ENCODE results near the gene MAP3K10. TPM values are rescaled to one million over a fixed set of nuclear protein-coding genes. Genes with fewer than 3 reads are reported as not detected.

MAP3K10 gene
- polyA plus RNA-seq, 1 of the 3 experiments (the other 2 are of a cell fraction): 10.7 TPM

- Histone ChIP-seq H3K36me3 (replicated peaks in 1 of 2; ENCODE audit: control insufficient read depth in 1 of 2, insufficient read depth in 2 of 2, low read length in 1 of 2) (peaks cover 0 to 38% of the 10 kb centered on the region in 2 experiments), H3K4me2 (no peak overlapping the region), H3K9ac (no peak overlapping the region), H3K27ac (ENCODE audit: low read depth in 2 of 2, low read length in 1 of 2) (no peak overlapping the region), H3K9me3 (no peaks in the 10 kb centered on the region), H3K27me3 (ENCODE audit: insufficient read depth) (no peaks in the 10 kb centered on the region), H3K4me3 (ENCODE audit: low read depth in 2 of 2, low read length in 1 of 2) (no peak overlapping the region), H3K9me2 (no peaks in the 10 kb centered on the region), H3F3A (replicated peaks; ENCODE audit: insufficient read depth) (no peaks in the 10 kb centered on the region), H4K20me1 (ENCODE audit: insufficient read depth) (peaks cover 5% of the 10 kb centered on the region; the same call in 1 of the 2 replicates), H3K79me2 (ENCODE audit: insufficient read depth) (peaks cover 11% of the 10 kb centered on the region; the same call in 1 of the 2 replicates), H2AFZ (ENCODE audit: low read depth) (no peak overlapping the region), H3K4me1 (ENCODE audit: control insufficient read depth in 1 of 2, insufficient read depth in 2 of 2, low read depth in 1 of 2, low read length in 1 of 2) (no peaks in the 10 kb centered on the region; a peak in 1 of 4 replicates)
- TF ChIP-seq CTCF (IDR thresholded peaks at IDR 0.05) (no peak), REST (IDR thresholded peaks at IDR 0.05; ENCODE audit: low read depth, low read length) (no peak), CHD2 (IDR thresholded peaks at IDR 0.05; ENCODE audit: low read length, partially characterized antibody) (no peak), EZH2phosphoT487 (IDR thresholded peaks at IDR 0.05; ENCODE audit: borderline replicate concordance, low read depth) (no peak), MEF2A (IDR thresholded peaks at IDR 0.05; ENCODE audit: borderline replicate concordance, low read depth) (no peak), TCF12 (IDR thresholded peaks at IDR 0.05) (no peak), MXI1 (IDR thresholded peaks at IDR 0.05; ENCODE audit: low read depth, low read length) (no peak), FOXJ3 (CRISPR knock-in tag; IDR thresholded peaks at IDR 0.05) (no peak), RFX5 (IDR thresholded peaks at IDR 0.05; ENCODE audit: low read length) (no peak), USF2 (IDR thresholded peaks at IDR 0.05; ENCODE audit: borderline replicate concordance, low read depth, low read length) (no peak), FOSL2 (IDR thresholded peaks at IDR 0.05; ENCODE audit: borderline replicate concordance, low read depth) (no peak), IRF3 (IDR thresholded peaks at IDR 0.05; ENCODE audit: low read depth, low read length) (no peak), MAX (IDR thresholded peaks at IDR 0.05; ENCODE audit: low read depth) (no peak), RAD21 (IDR thresholded peaks at IDR 0.05; ENCODE audit: low read length) (no peak), PBX3 (IDR thresholded peaks at IDR 0.05) (no peak), RXRA (IDR thresholded peaks at IDR 0.05; ENCODE audit: borderline replicate concordance, low read depth) (no peak), TAF1 (IDR thresholded peaks at IDR 0.05; ENCODE audit: borderline replicate concordance, low read depth, low read length) (no peak), GATA2 (CRISPR knock-in tag; IDR thresholded peaks at IDR 0.05) (no peak), NFIC (IDR thresholded peaks at IDR 0.05; ENCODE audit: borderline replicate concordance) (no peak)
- CTCF ChIA-PET: interaction anchor here (1.9 kb wide), 1 partner anchor 24 kb away, joined by 4 read pairs; no protein-coding TSS in a partner anchor
- POLR2A ChIA-PET: no interaction called here
- DNase-seq: no peak
- 95% methylated on average over 19 of the region's 21 CpGs for WGBS (ENCODE audit: low lambda C conversion rate)
Measured at GRCh38 chr19:40241809-40242384, 50.7 kb downstream of the MAP3K10 start.

Measured in SK-N-SH (cell line).